Measurements from ENCODE around the gene CSTPP1.

The CSTPP1 gene

GRCh38 chr11:46936138-46937110 lies at the start of gene CSTPP1:
CSTPP1 (plus strand) TSS chr11:46936761; CDS start chr11:46936806, 45 bp downstream.
- peak; percentile 79 to 82 for DNase-seq

- DNase-seq, result no peak
Measured at GRCh38 chr11:46888636-46889035, 47.9 kb upstream of the CSTPP1 start.

- DNase-seq, result no peak
Measured at GRCh38 chr11:46889251-46889650, 47.3 kb upstream of the CSTPP1 start.

- peak; percentile 64 to 73 for DNase-seq
Measured at GRCh38 chr11:46889689-46890475, 46.7 kb upstream of the CSTPP1 start.

- no peak for DNase-seq
Measured at GRCh38 chr11:46890665-46891064, 45.9 kb upstream of the CSTPP1 start.

- DNase-seq, result no peak
Measured at GRCh38 chr11:46892109-46892508, 44.5 kb upstream of the CSTPP1 start.

GRCh38 chr11:46892838-46893237 lies 43.7 kb upstream of the CSTPP1 start:
- no peak for DNase-seq

GRCh38 chr11:46894506-46894905 lies 42.1 kb upstream of the CSTPP1 start:
- DNase-seq, result no peak

GRCh38 chr11:46894961-46895360 lies 41.6 kb upstream of the CSTPP1 start:
- no peak for DNase-seq

- peak; percentile 28 to 47 for DNase-seq
Measured at GRCh38 chr11:46895821-46896220, 40.7 kb upstream of the CSTPP1 start.

- no peak for DNase-seq
Measured at GRCh38 chr11:46896719-46897406, 39.7 kb upstream of the CSTPP1 start.

GRCh38 chr11:46898396-46899095 lies 38.0 kb upstream of the CSTPP1 start:
- no peak for DNase-seq

- no peak for DNase-seq
Measured at GRCh38 chr11:46899501-46900025, 37.0 kb upstream of the CSTPP1 start.

GRCh38 chr11:46900091-46900746 lies 36.3 kb upstream of the CSTPP1 start:
- DNase-seq, result no peak

- DNase-seq, result peak in 1 of 2 donors; percentile 42
Measured at GRCh38 chr11:46901156-46901555, 35.4 kb upstream of the CSTPP1 start.

GRCh38 chr11:46902694-46903093 lies 33.9 kb upstream of the CSTPP1 start:
- no peak for DNase-seq

GRCh38 chr11:46903846-46904245 lies 32.7 kb upstream of the CSTPP1 start:
- DNase-seq, result peak; percentile 96 to 97

- DNase-seq, result no peak
Measured at GRCh38 chr11:46905806-46906205, 30.8 kb upstream of the CSTPP1 start.

GRCh38 chr11:46906609-46907041 lies 29.9 kb upstream of the CSTPP1 start:
- no peak for DNase-seq

- DNase-seq, result no peak
Measured at GRCh38 chr11:46907606-46908005, 29.0 kb upstream of the CSTPP1 start.

GRCh38 chr11:46912526-46913150 lies 23.9 kb upstream of the CSTPP1 start:
- no peak for DNase-seq
